ENCODE measurements around the gene SLC66A2.

SLC66A2 gene

DNA sequence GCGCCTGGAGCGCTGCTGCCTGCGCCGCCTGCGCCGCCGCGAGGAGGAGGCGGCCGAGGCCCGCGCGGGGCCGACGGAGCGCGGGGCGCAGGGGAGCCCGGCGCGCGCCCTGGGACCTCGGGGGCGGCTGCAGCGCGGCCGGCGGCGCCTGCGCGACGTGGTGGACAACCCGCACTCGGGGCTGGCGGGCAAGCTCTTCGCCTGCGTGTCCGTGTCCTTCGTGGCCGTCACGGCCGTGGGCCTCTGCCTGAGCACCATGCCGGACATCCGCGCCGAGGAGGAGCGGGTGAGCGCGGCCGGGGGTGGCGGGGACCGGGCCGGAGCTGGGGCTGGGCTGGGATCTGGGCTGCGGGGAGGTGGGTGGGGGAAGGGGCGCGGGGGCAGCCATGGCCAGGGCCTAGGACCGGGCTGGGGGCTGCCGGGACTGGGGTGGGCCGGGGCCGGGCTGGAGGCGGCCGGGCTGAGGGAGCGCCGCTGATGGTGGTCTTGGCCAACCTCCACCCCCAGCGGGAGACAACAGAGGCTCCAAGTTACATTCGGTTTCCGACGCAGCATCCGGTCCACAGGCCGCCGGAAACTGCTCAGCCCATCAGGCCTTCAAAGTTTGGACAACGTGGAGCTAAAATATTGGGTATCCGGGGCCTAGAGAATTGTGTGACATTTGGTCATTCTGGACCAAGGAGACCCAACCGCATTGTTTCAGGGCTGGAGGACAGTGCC lies 87.3 kb downstream of the SLC66A2 start:
- FAIRE-seq: no peak

DNA sequence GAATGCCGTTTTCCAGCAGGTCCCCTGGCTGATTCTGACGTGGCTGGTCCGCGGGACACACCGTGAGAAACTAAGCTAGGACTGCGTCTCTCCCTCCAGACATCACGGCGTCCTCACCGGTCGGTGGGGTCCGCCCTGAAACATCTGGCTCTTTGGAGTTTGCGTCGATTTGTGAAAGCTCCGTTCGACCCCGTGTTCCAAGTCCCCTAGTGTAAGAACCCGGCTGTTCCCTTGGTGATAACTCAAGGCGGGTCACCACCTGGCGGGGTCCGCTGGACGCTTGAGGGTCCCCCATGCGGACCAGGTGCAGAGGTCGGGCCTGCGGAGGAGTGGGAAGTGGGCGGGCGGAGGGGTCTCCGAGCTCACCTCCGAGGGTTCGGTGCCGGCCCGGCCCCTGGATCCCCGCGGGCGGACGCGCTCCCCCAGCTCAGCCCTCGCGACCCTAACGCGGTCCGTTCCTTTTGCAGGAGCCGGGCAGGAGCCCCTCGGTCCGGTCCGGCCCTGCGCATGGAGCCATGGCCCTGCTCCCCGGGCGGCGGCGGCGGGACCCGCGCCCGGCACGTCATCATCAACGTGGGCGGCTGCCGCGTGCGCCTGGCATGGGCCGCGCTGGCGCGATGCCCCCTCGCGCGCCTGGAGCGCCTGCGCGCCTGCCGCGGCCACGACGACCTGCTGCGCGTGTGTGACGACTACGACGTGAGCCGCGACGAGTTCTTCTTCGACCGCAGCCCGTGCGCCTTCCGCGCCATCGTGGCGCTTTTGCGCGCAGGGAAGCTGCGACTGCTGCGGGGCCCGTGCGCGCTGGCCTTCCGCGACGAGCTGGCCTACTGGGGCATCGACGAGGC lies 88.1 kb downstream of the SLC66A2 start:
- no peak for FAIRE-seq

DNA sequence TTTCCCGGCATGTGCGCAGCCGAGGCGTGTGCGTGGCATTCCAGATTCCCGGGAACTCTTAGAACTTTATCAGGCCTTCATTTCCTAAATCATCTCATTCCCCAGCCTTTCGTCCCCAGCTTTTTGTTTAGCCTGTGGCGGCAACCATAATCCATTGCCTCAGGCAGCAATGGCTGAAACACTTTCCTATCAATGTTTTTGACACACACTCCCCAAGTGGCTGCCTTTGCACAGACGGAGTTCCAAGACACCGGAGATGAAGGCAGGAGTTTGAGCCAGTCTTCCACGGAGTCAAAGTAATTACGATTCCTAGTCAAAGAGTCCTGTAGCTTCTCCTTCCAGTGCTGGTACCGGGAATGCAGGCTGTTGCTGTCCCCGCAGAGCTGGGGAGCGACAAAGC lies 88.9 kb downstream of the SLC66A2 start:
- FAIRE-seq: no peak

DNA sequence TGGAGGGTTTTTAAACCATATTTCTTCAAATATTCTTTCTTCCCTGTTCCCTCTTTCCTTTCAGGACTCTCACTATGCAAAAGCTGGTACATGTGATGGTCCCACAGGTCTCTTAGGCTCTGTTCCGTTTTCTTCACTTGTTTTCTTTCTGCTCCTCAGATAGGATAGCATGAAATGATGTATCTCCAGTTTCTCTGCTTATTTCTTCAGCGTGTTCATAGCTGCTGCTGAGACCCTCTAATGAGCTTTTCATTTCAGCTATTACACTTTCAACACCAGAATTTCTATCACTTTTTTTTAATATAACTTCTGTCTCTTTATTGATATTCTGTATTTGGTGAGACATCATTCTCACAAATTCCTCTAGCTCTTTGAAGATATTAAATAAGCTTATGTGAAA lies 89.8 kb downstream of the SLC66A2 start:
- FAIRE-seq: no peak

DNA sequence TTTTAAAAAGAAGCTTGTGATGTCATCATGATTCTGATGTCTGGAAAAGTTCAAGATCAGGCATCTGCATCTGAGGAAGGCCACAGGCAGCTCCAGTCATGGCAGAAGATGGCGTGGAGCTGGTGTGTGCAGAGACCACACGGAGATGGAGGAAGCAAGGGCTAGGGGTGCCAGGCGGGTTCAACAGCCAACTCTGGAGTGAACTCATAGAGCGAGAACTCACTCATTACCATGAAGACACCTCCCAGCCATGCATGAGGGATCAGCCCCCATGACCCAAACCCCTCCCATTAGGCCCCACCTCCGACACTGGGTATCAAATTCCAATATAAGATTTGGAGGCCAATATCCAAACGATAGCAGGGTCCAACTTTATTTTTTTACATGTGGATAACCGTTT lies 92.1 kb downstream of the SLC66A2 start:
- FAIRE-seq: no peak

DNA sequence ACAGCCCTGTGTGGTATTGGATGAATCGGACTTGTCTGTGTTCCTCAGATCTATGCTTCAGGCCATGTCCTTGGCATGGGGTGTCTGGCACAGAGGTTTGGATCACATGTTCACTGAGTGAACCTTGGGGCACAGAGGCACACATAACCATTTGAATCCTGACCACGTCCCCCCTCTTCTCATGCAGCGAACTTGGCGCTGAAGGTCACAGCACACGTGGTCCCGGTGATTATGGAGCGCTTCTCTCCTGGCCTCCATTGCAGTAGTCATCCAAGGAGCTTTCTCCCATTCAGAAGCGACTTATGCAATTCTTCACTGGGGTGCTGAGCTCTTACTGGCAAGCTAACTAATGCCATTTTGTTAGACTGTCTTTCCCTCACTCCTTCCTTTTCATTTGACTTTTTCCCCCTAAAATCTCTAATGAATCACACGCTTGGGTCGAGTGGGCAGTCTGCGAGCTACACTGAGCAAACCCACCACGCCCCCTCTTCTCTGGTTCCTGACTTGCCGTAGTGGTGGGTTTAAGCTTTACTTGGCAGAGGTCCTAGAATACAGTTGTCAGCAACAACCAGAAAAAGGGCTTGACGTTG lies 94.3 kb downstream of the SLC66A2 start:
- FAIRE-seq: no peak

DNA sequence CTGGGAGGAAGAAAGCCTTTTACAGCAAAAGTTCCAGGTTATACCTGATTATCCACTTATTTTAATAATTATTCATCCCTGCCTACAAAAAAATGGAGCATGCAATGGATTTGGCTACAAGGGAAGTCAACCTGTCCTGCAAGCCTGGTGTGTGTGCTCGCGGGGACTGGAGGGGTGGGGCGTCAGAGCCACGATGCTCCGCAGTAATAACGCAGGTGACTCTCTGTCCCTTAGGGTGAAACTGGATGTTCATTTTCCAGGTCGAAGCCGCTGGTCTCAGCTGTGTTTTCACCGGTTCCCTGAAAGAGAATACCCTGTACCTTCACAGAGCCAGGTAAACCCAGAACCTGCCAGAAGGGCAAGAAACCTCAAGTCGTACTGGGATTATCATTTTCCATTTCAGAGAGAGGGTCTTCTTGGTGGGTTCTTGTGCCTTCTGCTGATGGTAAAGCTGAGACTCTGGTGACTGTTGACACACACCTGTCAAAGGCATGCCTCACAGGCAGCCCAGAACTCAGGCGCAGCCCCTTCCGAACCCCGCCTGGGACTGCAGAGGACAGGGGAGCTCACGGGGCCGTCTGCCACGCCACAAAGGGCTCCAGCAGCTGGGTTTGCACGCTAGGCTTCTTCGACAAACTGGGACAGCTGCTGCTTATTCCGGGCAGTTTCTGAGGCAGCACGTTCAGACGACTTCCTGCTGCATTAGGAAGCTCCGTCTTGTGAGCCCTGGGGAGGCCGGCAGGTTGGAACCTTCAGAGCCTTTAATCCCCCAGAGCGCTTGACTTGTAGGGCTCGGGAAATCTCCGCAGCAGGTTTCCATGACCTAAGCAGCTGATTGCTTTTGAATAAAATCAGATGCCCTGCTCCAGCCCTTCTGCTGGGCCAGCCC lies 95.1 kb downstream of the SLC66A2 start:
- FAIRE-seq: no peak

DNA sequence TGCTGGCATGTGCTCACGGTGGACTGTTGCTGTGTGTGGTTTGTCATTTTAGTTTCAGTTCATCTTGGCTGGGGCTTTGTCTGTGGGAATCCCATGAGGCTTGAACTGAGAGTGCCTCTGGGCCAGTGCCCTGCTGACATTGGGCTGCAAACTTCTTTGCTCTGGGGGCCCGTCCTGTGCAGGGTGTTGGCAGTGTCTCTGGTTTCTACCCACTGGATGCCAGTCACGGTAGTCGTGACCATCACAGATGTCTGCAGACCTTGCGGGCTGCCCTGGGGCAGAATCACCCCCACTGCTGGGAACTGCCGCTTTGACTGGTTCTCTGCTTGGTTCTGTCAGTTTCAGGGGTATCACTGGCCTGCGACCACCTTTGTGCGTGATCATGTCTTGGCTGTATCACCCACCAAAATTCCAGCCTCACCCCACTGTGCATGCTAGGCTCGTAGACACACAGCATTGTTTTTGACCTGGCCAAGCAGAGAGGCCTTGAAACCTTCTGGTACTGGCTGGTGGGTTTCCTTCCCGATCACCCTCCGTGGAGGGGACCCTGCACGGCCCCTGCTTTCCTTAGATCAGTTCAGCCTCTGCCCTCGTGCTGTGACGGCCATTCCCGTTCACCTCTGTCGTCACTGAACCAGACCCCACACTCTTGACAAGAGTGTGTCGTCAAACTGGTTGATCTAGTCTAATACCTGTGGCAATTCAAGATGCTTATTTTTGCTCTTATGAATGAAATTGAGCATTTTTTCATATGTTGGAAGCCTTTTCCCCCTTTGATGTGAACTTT lies 96.1 kb downstream of the SLC66A2 start:
- FAIRE-seq: no peak

DNA sequence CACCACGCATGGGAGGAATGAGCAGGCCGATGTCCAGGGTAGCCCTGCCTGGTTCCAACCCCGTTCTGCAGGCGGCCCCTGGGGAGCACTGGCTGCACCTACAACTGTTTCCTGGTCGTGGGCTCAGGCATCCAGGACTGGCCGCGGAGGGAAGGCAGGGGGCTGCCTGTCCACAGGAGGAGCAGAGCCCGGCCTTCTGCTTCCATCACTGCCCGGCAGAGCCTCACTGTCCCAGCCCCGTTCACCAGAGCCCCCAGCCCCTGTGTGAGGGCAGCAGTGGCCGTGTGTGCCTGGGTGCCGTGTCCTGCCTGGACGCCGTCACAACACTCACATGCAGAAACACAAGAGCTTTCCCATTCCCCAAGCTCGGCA lies 97.5 kb downstream of the SLC66A2 start:
- FAIRE-seq: no peak

DNA sequence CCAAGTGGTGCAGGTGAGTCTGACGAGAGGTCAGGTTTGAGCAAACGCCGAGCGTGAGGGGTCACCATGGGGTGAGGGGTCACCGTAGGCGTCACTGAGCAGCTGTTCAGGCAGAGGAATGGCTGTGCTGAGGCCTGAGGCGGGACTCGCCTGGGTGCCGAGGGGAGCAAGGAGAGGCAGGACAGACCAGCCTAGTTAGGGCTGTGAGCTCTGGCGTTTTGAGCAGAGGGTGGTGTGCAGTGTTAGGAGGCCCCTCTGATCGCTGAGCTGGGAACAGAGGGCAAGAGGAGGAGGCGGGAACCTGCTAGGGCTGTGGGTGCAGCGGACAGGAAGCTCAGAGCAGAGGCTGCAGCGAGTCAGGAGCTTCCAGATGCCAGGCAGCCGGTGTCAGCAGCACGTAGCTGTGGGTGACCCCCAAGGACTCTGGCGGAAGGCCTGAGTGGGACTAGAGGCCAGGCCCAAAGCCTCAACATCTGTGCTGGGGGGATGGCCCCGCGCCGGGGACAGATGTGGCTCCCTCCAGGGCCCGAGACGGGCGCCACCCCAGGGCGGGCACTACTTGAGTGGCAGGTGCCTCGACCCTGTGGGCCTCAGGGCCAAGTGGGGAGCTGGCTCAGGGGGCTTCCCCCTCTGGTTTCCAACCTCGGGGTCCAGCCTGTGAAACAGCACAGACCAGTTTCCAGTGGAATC lies 98.0 kb downstream of the SLC66A2 start:
- FAIRE-seq: no peak

DNA sequence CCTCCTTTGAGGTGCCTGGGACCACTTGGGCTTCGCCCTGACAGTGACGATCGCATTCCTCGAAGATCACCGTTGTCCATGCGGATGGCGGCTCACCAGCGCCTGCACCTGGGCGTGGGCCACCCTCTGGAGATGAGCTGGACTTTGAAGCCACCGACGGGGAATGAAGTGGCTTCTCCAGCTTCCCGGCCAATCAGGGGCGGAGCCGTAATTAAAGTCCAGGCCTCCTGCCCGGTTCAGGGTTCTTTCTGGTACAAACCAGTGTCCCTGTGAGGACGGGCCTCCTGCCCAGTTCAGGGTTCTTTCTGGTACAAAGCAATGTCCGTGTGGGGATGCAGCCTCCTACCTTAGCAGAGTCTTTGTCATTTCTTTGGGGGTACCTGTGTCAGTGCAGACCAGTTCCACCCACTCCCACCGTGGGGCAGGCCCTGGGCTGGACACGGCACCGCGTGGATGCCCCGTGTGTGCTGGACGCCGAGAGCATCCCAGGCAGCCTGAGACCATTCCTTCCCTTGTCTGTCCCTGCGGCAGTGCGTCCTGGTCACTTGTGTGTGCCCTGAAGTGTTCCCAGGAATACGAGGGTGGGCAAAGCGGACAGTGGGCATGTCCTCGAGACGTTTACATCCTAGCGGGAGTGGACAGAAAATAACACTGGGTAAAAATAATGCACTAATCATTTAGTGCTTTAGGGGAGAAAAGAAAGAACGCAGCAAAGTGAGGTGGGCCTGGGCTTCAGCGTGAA lies 98.7 kb downstream of the SLC66A2 start:
- no peak for FAIRE-seq

Measured in TTC549 (cell line).